Ovary (tissue), 9 donors: ENCODE results near the gene EGLN2. TPM values are rescaled to one million over a fixed set of nuclear protein-coding genes. Genes with fewer than 3 reads are reported as not detected.
"Not testable (repeated sequence)": the region's sequence is repeated elsewhere in the genome, so short reads cannot be mapped to it uniquely, and the experiment has no call there.

ENCODE experiments used
- DNase-seq, 5 donors: peaks; one replicate each; pipeline ENCODE4 v3.0.0-alpha.2; 2019 to 2020
- H3K27ac ChIP-seq, 2 donors: fragments of 200-600 bp; one replicate each; pipeline versions ENCODE4 v1.5.1 to v1.8.0; 2019 to 2022
- H3K27me3 ChIP-seq: fragments of 200-600 bp; one replicate; pipeline ENCODE4 v1.8.0; 2022
- H3K36me3 ChIP-seq: fragments of 200-600 bp; sonication (generic); one replicate; pipeline ENCODE4 v1.5.1; 2019
- H3K4me1 ChIP-seq: one replicate; pipeline ENCODE4 v1.8.1; 2013; ENCODE audit warnings: mild to moderate bottlenecking, moderate library complexity; ENCODE audit not compliant: insufficient read depth
- H3K4me3 ChIP-seq: fragments of 200-600 bp; sonication (generic); one replicate; pipeline ENCODE4 v1.5.1; 2017
- H3K9me3 ChIP-seq, 2 donors: fragments of 200-600 bp in 1 of 2; sonication (generic) in 1 of 2; one replicate each; pipeline versions ENCODE4 v1.5.1 to v1.8.1; 2013 to 2019; ENCODE audit warnings: mild to moderate bottlenecking in 1 of 2, moderate library complexity in 1 of 2
- CTCF ChIP-seq, 3 donors: fragments of 450-650 bp in 2 of 3; fragments of 200-600 bp in 1 of 3; IDR thresholded peaks; one replicate each; pipeline versions ENCODE4 v1.5.1 to v1.8.0; 2016 to 2022; ENCODE audit warnings: antibody characterized with exemption in 3 of 3, mild to moderate bottlenecking in 1 of 3
- EP300 ChIP-seq: sonication (generic); formaldehyde crosslinking; IDR thresholded peaks from one replicate; pipeline ENCODE4 v1.6.1; 2017; ENCODE audit warnings: antibody characterized with exemption
- POLR2A ChIP-seq: fragments of 450-650 bp; IDR thresholded peaks from one replicate; pipeline ENCODE4 v1.6.1; 2017; ENCODE audit warnings: antibody characterized with exemption, mild to moderate bottlenecking, moderate library complexity
- WGBS, 3 donors: extraction: QIAGEN DNeasy Blood & Tissue Kit in 1 of 3; methylation state at CpG; one replicate each; pipeline versions ENCODE4 v1.1.5 to v1.1.7; 2013 to 2017; 5-methylcytosine and 5-hydroxymethylcytosine counted together
- intact Hi-C, 4 donors: fragments of 100-400 bp; cut with DNase I; formaldehyde crosslinking; loops; one replicate each; pipeline versions ENCODE4 v1.11.0 to v1.15.1; 2022 to 2023
- polyA plus RNA-seq, 2 donors: library from polyadenylated mRNA; stranded (reverse); fragments of 200-250 nt in 1 of 2; fragments of 350-450 nt in 1 of 2; fragmentation: Illumina TruSeq in 1 of 2; extraction: RNeasy Lipid Tissue Mini Kit (QIAGEN cat#74804) in 1 of 2; gene quantifications; one replicate each; pipeline ENCODE4 v1.2.3, GENCODE V29; 2013 to 2014
- total RNA-seq, 7 donors: library from RNA; depleted of rRNA in 2 of 7; stranded (reverse); fragments of >200 nt in 2 of 7; fragmentation: NEBNext Ultra II Directional in 3 of 7; extraction: Animal tissue kit (Norgen Biotek cat#: 25700) in 3 of 7; gene quantifications; one replicate each; pipeline versions ENCODE4 v1.1.0 to v1.2.4, GENCODE V29; 2016 to 2023
- donor health status: DM: no; HTN: no; CAD: no; lungs with moderate emphysema.
- donor health status: DM: no; HTN: no; CAD: no.
- donor health status: Bipolar disorder and iron deficiency.
- donor health status: DM: yes; HTN: yes; CAD: no.
- donor health status: DM: no; HTN: no; CAD: no.
- donor health status: DM: yes; HTN: yes; CAD: no.

EGLN2 gene
- total and polyA plus RNA-seq, 9 donors = 43.6 to 121 (median 95.8) TPM

GRCh38 chr19:40777937-40778705 lies 20.9 kb upstream of the EGLN2 start, which contains the start of gene RAB4B:
Gene RAB4B, plus strand, starts transcription at chr19:40778247. Its CDS starts 129 bp downstream, at chr19:40778376.
- H3K27me3 ChIP-seq = no peaks in the 10 kb centered on the region
- H3K9me3 ChIP-seq = no peaks in the 10 kb centered on the region
- H3K36me3 ChIP-seq = no peaks in the 10 kb centered on the region
- WGBS, 3 donors = 0 to 1% (median 0%) methylated on average over 47 to 56 of the region's 56 CpGs
- DNase-seq = peak; percentile 100
- no peak for TF ChIP-seq POLR2A
- peak in 2 of 3 donors; percentile 36 to 41 for TF ChIP-seq CTCF (IDR thresholded peaks at IDR 0.05)
- TF ChIP-seq EP300 = no peak
- intact Hi-C loops = no loop called here
- H3K4me1 ChIP-seq = peaks cover 8% of the 10 kb centered on the region
- peak within 1 kb of the TSS; percentile 91 for H3K4me3 ChIP-seq
- peak within 1 kb of the TSS; percentile 57 to 94 for H3K27ac ChIP-seq

DNA sequence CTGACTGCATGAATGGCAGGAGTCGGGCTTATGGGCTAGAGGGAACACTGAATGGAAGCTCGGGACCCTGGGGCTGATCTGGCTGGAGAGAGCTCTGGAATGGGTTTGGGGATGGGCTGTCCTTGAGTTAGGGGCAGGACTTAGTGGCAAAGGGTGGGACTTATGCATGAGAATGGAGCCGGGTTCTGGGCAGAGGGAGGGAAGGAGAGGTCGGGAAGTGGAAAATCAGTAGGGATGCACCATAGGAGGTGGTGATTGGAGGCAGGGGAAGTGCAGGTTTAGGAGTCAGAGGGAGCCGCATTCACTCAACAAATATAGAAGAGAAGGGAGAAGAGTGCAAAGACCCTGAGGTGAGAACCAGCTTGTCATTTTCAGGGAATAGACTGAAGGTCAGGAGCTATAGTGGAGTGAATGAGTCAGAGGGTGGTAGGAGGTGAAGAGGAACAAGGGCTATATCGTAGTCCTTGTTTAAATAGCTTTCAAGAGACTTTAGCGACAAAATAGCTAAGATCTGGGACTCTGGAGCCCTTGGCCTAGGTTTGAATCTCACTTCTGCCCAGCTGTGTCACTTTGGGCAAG lies 20.2 kb upstream of the EGLN2 start:
- no peaks in the 10 kb centered on the region for H3K9me3 ChIP-seq
- intact Hi-C loops = no loop called here
- H3K27me3 ChIP-seq = no peaks in the 10 kb centered on the region
- TF ChIP-seq EP300 = no peak
- peak overlapping the region in 1 of 2 donors; percentile 94 for H3K27ac ChIP-seq
- peaks cover 8% of the 10 kb centered on the region for H3K4me1 ChIP-seq
- H3K4me3 ChIP-seq = peak overlapping the region; percentile 91
- no peak for DNase-seq
- 8 to 11% (median 11%) methylated on average over 7 of the region's 7 CpGs for WGBS, 3 donors
- no peaks in the 10 kb centered on the region for H3K36me3 ChIP-seq

GRCh38 chr19:40780582-40780981 lies 18.4 kb upstream of the EGLN2 start:
- no peak overlapping the region for H3K27ac ChIP-seq
- H3K9me3 ChIP-seq = no peaks in the 10 kb centered on the region
- no peak for TF ChIP-seq POLR2A
- TF ChIP-seq EP300 = no peak
- no peak for TF ChIP-seq CTCF (IDR thresholded peaks at IDR 0.05)
- H3K4me3 ChIP-seq = no peak overlapping the region
- H3K4me1 ChIP-seq = peaks cover 8% of the 10 kb centered on the region
- H3K36me3 ChIP-seq = no peaks in the 10 kb centered on the region
- DNase-seq = no peak
- intact Hi-C loops = no loop called here
- WGBS, 3 donors = 92 to 99% (median 95%) methylated on average over 5 of the region's 5 CpGs
- no peaks in the 10 kb centered on the region for H3K27me3 ChIP-seq

DNA sequence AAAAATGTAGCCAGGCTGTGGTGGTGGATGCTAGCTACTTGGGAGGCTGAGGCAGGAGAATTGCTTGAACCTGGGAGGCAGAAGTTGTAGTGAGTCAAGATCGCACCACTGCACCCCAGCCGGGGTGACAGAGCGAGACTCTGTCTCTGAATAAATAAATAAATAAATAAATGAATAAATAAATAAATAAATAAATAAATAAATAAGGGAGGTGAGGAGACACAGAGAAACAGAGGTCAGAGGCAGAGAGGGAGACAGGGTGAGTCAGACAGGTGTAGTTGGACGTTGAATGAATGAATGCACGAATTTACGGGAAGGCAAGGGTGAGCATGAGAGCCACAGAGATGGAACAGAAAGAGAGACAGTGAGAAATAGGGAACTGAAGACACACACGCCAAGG lies 17.9 kb upstream of the EGLN2 start:
- H3K27me3 ChIP-seq = no peaks in the 10 kb centered on the region
- no peak overlapping the region for H3K4me3 ChIP-seq
- WGBS, 3 donors = 95 to 98% (median 97%) methylated on average over 7 of the region's 7 CpGs
- no peak for TF ChIP-seq POLR2A
- TF ChIP-seq EP300 = no peak
- intact Hi-C loops = no loop called here
- no peak overlapping the region for H3K27ac ChIP-seq
- H3K36me3 ChIP-seq = no peaks in the 10 kb centered on the region
- H3K9me3 ChIP-seq = no peaks in the 10 kb centered on the region
- no peak for DNase-seq
- H3K4me1 ChIP-seq = peaks cover 8% of the 10 kb centered on the region

DNA sequence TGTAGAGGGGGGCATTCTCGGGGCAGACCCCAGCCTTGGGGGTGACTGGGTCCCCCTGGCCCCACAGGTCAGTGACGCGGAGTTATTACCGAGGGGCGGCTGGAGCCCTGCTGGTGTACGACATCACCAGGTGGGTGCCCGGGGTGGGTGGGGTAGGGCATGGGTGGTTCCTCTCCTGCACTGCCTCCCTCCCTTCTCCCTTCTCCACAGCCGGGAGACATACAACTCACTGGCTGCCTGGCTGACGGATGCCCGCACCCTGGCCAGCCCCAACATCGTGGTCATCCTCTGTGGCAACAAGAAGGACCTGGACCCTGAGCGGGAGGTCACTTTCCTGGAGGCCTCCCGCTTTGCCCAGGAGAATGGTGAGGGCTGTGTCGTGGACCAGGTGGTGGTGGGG lies 15.3 kb upstream of the EGLN2 start:
- no peaks in the 10 kb centered on the region for H3K9me3 ChIP-seq
- 86 to 89% (median 87%) methylated on average over 11 to 14 of the region's 14 CpGs for WGBS, 3 donors
- no peaks in the 10 kb centered on the region for H3K27me3 ChIP-seq
- no peaks in the 10 kb centered on the region for H3K36me3 ChIP-seq
- H3K4me3 ChIP-seq = no peak overlapping the region
- TF ChIP-seq EP300 = no peak
- TF ChIP-seq CTCF (IDR thresholded peaks at IDR 0.05) = no peak
- TF ChIP-seq POLR2A = no peak
- intact Hi-C loops = no loop called here
- no peak for DNase-seq
- H3K27ac ChIP-seq = no peak overlapping the region
- H3K4me1 ChIP-seq = peaks cover 2% of the 10 kb centered on the region

DNA sequence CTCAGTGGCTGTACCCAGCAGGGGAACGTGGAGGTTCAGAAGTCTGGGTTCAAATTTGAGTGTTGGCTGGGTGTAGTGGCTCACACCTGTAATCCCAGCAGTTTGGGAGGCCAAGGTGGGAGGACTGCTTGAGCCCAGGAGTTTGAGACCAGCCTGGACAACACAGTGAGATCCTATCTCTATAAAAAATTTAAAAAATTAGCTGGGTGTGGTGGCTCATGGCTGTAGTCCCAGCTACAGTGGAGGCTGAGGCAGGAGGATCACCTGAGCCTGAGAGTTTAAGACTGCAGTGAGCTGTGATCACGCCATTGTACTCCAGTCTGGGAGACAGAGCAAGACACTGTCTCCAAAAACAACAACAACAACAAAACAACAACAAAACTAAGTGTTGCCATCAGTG lies 14.8 kb upstream of the EGLN2 start:
- H3K4me1 ChIP-seq, DNase-seq, H3K27ac ChIP-seq, H3K36me3 ChIP-seq, H3K27me3 ChIP-seq, H3K4me3 ChIP-seq, intact Hi-C loops, H3K9me3 ChIP-seq: not testable (repeated sequence)
- WGBS, 3 donors = 91 to 99% (median 95%) methylated on average over 2 of the region's 2 CpGs
